GM19463 (cell line): ENCODE data around the gene KBTBD2.
A peak's percentile ranks its signal among the peaks of the same experiment; 100 is the strongest.
"Not testable (repeated sequence)": the region's sequence is repeated elsewhere in the genome, so short reads cannot be mapped to it uniquely, and the experiment has no call there.

ENCODE experiments used
- ATAC-seq: cut with Tn5 transposase; IDR thresholded peaks from one replicate; pipeline ENCODE4 v1.9.1; 2021; ENCODE audit warnings: mild to moderate bottlenecking, moderate library complexity; ENCODE audit not compliant: unreplicated experiment

KBTBD2 gene

DNA sequence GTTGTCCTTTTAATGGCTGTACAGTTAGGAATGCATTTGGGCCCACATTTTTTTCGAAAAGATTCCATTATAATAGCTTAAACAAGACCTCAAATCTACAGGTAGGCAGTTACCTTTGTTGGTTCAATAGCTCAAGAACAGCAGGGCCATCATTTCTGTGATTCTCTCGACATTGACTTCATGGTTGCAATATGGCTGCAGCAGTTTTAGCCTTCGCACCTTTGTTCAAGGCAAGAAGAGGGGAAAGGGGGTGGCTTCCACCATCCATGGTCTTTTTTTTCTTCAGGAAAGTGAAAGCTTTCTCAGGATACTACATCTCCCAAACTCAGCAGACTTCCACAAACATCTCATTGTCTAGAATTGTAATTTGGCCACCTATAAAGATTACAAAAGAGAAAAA, 2.2 kb upstream of the KBTBD2 start:
- ATAC-seq, result no peak

DNA sequence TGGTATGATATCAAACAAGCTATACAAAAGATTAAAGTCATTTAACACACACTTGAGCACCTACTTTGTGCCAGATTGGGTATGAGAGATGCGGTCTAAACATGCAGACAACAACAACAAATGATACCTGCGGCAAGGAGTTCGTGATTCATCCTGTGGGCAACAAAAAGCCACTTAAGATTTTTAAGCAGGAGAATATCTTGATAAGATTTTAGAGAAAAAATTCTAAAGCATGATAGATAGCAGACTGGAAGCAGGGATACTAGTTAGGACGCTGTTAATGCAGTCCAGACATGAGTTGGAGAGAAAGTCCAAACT, 1.6 kb upstream of the KBTBD2 start:
- ATAC-seq, result no peak

DNA sequence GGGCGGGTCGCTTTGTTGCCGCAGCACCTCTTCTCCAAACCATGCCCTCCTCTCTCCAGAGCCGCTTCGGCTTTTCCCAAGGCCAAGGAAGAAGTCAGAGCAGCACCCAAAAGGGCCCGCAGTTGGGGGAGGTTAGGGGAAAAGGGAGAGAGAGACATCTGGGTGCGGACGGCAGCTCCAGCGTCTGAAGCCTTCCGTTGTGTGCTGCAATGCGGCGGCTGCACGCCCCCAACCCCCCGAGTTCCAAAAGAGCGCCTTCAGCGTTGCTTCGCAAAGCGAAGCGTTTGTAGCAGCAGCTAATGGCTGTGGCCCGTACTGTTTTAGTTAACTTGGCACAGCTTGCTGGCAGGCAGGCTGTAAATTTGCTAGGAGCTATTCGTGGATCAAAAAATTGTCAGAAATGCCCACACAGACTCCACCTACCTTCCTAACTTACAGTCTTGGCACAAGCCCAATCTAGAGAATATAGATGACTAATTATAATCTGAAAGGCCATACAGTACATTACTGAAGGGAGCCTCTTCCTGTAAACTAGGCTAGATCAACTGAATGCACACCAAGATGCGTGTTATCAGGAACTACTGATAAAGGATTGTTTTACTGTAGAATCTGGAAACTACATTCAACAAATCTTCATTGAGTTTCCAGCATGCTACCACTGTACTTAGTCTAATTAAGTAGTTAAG, 1.1 kb upstream of the KBTBD2 start:
- no peak for ATAC-seq

DNA sequence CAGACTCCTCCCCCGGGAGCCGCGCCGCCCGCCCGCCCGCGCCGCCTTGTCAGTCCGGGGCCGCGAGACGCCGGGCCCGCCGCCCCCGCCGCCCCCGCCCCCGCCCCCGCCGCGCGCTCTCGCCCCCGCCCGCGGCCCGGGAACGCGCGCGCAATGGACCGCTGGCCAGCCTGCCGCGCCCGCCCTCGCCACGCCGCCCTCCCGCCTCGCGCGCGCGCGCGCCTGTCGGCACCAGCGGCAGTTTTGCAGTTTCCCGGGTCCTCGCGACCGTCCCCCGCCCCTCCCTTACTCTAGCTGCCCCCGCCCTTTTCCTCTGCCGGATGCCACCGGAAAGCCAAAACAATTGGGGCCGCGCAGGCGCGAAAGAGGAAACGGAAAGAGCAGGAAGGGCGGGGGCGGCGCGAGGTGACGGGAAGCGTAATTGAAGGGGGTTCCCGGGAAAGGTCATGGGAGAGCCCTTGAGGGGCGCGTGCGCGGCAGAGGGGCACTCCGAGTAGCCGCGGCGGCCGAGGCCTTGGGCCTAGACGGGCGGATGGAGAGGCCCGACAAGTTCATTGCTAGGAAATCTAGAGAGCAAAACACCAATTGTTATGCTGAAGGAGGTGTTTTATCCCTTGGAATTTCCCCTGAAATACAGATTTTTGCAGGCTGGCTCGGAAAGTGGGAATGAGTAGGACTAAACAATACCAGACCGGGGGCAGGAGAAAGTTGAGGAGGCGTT, 400 bp upstream of the KBTBD2 start:
- ATAC-seq, result peak; percentile 52

DNA sequence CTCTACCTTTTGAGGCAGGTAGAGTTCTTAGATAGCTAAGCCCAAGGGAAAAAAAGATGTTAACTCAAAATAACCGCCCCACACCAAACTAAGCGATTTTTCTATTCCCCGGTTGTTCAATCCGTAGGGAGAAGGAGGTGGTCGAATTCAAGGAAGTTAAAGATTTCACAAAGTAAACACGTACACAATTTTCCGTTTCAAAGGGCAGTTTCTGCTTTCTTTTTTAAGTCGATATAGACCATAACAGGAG, 842 bp downstream of the KBTBD2 start:
- no peak for ATAC-seq

DNA sequence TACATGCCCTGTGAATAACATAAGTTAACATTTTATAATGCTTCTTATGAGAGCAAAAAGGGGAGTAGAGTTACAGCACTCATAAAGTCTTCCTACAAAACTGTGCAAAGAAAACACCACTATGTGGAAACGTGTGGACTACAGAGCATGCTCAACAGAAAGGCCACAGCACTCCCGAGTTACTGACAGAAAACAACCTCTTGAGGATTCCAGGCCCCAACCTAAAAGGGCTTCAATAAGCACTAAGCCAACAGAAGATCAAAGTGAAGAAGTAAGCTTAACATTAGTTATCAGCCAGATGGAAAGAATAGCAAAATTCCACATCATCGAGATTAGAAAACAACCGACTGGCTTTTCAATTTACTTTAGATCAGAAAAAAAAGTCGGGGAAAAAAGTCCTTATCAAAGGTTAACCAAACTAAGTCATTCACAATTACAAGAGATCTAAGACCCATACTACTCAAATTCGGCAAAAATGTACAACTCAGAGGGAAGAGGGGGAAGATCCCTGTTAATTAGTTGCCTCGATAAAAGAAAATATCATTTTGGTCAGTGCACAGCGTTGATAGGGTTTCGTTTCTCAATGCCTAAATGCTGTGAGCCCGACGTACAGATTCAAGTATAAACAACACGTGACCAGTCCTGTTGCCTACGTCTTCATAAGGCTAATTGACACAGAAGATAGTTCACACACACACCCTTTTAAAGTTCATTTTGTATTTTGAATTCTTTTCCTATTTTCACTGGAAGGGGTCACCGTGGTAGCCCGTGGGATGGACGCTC, 1.4 kb downstream of the KBTBD2 start:
- peak; percentile 18 for ATAC-seq

DNA sequence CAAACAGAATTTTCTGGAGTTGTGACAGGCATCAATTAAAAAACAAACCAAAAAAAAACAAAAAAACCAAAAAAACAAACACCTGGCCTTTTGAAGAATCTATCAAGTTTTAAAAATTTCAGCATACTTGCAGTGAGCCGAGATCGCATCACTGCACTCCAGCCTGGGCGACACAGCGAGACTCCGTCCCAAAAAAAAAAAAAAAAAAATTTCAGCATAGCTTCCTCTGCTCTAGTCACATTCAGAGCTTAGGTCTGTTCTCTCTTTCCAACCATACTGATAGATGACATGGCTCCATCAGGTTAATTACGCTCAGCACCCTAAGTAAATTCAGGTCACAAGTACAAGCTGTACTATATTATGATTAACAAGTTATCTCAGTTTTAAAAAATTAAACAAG, 3.1 kb downstream of the KBTBD2 start:
- no peak for ATAC-seq

DNA sequence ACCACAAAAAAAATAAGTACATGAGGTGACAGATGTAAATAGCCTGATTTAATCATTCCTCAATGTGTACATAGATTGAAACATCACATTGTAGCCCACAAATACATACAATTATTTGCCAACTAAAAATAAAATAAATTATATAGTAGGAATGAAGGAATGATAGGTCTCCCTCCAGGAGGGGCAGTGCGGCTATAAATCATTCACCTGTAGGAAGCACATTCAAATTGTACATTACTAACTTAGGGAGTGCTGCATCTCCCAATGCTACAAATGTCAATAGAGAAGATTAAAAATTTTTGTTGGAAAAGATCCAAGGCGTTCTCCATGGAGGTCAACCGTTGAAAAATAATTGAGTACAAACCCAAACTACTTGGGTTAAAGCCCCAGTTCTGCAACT, 4.2 kb downstream of the KBTBD2 start:
- no peak for ATAC-seq

DNA sequence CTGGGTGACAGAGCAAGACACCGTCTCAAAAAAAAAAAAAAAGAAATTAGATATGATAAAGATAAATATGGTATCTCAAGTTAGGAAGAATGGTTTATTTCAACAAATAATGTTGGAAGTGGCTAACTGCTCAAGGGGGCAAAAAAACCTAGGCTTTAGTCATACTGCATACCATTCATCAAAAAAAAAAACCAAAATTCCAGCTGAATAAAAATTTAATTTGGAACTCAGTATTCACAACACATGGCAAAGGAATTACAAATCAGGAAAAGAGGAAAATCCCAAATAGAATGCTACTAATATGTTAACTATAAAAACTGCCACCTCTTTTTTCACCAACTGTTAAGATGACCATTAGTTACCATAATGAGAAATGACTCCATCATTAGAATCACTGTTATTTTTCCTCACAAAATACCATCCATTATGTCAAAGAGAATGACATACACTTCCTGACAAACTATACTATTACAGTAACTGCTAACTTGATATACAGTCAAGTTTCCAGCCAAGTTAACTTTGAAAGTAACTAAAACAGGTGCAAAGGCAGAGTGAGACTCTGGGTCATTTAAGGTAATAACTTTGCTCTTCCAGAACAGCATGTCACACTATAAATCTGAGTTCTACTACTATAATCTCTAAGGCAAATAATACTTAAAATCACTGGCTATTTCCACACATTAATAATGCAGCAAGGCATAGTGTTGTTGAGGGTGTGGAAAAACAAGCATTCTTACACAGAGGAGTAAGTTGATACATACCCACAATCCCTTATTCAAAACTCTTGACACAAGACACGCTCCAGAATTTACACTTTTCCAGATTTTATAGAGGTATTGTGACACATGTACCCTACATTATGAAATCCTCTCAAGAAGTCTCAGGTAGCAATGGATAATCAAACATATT, 10.2 kb downstream of the KBTBD2 start:
- ATAC-seq, result no peak

DNA sequence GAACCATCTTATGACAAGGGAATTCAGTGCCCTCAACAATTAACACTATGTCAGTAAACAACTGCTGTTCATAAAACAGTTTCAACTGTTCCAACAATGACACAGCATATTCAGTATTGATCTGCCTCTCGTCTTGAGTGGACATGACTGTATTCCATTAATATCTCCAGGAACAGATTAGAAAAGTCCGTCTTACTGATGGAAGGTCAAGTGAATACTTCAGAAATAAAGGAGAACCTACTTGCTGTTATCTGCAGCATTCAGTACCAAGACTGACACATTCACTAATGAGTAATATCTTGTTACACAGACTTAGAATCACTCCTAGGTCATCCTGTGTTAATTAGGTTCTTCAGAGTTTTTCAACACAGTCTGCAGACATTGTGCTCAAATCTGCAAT, 12.1 kb downstream of the KBTBD2 start:
- ATAC-seq, result no peak

DNA sequence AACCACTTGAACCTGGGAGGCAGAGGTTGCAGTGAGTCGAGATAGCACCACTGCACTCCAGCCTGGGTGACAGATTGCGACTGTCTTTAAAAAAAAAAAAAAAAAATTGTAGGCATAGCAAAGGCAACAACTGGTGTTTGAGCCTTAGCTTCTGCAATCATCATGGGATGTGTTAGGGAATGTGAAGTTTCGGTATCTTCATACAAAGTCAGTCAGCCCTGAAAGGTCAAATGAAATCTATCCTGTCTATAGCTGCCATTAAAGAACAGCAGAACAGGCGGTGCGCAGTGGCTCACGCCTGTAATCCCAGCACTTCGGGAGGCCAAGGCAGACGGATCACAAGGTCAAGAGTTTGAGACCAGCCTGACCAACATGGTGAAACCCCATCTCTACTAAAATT, 13.5 kb downstream of the KBTBD2 start:
- not testable (repeated sequence) for ATAC-seq

DNA sequence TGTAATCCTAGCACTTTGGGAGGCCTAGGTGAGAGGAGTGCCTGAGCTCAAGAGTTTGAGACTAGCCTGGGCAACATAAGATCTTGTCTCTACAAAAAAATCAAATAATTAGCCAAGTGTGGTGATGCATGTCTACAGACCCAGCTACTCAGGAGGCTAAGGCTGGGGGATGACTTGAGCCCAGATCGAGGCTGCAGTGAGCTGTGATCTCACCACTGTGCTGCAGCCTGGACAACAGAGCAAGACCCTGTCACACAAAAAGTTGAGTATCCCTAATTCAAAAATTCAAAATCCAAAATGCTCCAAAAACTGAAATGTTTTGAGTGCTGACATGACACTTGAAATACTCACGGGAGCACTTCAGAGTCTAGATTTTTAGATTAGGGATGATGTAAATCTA, 19.1 kb downstream of the KBTBD2 start:
- ATAC-seq, result no peak

DNA sequence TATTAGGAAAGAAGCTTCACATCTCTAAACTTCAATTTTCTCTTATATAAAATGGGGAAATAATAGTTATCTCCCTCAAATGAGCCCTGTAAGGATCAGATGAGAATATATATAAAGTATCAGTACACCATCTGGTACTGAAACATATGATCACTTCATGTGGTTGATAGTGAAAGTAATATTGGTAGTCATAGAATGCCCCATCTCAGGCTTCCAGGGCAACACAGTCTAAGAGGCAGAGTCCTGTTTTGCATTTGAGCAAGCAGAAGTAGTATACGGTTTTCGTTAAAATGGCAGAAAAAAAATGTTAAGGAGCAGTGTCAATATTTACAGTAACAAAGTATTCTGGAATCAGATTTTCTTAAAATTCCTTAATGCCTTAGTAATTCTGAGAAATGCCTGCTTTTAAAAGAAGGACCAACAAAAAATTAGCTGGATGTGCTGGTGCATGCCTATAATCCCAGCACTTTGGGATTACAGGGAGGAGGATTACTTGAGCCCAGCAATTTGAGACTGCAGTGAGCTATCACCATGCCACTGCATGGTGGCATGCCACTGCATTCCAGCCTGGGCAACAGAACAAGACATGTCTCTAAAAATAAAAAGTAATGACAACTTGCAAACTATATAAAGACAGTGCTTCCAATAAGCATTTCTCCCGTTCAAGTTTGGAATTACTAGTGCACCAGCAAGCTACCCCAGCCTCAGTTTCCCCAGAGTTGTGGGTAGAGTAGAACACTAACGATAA, 19.8 kb downstream of the KBTBD2 start:
- peak; percentile 80 for ATAC-seq

DNA sequence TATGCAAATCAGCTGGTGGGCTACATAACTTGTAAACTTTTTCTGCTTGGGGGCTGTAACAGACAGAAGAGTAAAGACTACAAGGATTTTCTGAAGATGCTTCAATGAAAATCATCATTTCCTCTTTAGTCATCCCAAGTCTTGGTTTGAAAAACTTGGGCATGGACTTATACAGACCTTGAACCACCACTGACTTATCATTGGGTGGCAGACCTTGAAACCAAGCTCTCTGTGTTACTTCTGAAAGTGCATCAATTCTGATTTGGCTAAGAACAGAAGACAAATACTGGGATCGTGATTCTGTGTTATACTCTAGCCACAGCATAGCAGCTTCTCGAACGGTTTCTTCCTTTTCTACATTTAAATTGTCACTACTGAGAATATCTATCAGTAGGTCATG, 21.3 kb downstream of the KBTBD2 start:
- no peak for ATAC-seq

DNA sequence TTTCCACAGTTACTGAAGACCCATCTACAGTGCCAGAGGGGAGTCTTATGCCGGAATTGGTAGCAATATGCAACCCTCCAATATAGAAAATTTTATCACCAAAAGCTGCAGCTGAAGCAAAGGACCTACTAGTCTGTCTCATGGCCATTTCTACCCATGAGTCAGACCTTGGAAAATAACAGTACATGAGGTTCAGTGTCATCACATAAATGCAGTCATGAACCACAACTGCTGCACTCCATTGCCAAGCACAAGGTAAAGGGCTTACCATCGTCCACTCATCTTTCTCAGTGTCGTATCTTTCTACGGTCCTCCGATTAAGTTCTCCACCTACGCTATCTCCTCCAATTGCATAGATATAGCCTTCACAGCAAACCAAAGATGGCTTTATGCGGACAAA, 21.8 kb downstream of the KBTBD2 start:
- no peak for ATAC-seq

DNA sequence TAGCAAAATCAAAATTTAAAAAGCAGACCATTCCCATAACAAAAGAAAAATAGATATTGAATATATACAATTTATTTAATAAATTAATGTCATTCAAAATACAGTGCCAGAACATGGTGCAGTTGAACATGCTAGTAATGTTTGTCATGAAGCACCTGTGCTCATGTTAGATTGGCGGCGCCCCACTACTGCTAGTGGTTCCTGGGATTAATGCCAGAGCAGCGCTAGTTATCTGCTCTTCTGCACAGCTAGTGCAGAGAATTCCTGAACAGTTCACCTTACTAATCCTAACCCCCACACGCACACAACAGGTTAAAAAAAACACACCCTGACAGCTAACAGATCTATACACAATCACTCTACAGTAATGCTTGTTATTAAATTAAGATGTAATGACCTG, 23.4 kb downstream of the KBTBD2 start:
- no peak for ATAC-seq

DNA sequence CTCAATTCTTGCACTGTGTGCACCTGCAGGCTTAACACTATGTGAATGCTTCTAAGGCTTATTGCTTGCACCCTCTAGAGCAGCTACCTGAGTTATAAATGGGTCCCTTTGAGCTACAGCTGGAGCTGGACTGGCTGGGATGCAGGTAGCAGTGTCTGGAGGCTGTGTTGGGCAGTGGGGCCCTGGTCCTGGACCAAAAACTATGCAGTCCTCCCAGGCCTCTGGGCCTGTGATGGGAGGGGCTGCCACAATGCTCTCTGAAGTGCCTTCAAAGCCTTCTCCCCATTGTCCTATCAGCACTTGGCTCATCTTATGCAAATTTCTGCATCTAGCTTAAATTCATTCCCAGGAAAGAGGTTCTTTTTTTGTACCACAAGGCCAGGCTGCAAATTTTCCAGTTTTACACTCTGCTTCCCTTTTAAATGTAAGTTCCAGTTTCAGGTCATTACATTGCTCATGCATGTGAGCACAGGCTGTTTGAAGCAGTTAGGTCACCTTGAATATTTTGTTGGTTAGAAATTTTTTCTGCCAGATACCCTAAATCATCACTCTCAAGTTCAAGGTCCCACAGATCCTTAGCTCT, 26.0 kb downstream of the KBTBD2 start:
- ATAC-seq, result no peak

DNA sequence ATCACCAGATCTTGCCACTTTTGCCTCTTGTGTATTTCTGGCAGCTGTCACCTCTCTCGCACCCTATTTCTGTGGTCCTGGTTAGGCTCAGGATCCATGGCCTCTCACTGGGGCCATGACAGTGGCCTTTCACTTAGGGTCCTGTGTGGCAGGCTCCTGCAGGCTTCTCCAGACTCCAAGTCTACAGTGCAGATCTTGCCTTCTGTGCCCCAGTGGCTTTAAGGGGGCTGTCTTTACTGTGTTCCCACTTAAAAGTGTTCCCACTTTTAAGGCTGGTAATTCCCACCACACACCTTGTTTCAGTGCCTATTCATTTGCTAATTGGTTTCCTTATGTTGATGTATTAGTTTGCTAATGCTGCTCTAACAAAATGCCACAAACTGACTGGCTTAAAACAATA, 27.7 kb downstream of the KBTBD2 start:
- not testable (repeated sequence) for ATAC-seq

DNA sequence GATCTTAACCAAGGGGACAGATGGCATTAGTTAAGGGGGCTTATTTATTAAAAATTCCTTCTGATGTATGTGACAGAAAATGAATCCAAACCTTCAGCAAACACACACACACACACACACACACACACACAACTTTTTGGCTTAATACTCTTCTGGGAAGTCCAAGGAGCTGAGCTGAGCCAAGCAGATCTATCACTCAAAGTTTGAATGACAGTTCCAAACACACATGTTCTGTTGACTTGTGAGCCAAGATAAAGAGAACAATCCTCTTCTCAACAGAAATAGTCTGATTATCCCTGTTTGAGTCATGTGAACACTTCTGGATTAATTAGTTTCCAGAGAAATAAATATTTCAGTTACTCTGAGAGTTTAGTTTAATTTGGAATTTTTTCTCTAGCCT, 31.5 kb downstream of the KBTBD2 start:
- ATAC-seq, result no peak

DNA sequence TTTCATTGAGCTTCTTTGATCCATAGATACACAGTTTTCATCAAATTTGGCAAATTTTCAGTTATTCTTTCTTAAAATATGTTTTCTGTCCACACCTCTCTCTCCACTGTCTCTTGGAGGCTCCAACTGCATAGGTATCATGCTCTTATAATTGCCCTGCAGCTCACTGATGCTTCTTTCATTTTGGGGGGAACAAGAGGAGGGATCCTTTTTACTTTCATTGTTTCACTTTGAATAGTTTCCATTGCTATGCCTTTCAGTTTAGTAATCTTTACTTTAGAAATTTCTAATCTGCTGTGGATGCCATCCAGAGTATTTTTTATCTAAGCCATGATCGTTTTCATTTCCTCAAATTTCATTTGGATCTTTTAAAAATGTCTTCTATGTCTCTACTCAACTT, 32.9 kb downstream of the KBTBD2 start:
- no peak for ATAC-seq
